HG02970 (cell line): ENCODE measurements around the gene ELFN2.
"Not testable (repeated sequence)": the region's sequence is repeated elsewhere in the genome, so short reads cannot be mapped to it uniquely, and the experiment has no call there.

Source experiments
- ATAC-seq: cut with Tn5 transposase; IDR thresholded peaks from one replicate; pipeline ENCODE4 v1.9.1; 2021; ENCODE audit warnings: mild to moderate bottlenecking, moderate library complexity, moderate number of reproducible peaks; ENCODE audit not compliant: unreplicated experiment, low FRiP score

Gene ELFN2

DNA sequence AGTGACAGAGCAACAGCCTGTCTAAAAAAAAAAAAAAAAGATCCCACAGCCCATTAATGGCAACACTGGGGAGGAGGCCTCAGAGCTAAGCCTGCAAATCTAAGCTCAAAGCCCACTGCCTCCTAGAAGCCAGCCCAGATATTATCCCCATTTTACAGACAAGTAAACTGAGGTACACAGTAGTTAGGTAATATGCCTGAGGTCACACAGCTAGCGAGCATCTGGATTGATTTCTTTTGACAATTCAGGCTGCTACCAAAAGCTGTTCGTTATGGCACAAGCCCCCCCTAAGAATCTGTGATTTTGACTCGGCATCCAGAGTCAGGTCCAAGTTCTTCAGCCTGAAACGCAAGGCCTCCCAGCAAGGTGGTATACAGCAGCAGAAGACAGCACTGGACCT is 13.7 kb downstream of the ELFN2 start:
- ATAC-seq = no peak

GRCh38 chr22:37412495-37413250 is 14.6 kb downstream of the ELFN2 start:
- ATAC-seq = no peak

DNA sequence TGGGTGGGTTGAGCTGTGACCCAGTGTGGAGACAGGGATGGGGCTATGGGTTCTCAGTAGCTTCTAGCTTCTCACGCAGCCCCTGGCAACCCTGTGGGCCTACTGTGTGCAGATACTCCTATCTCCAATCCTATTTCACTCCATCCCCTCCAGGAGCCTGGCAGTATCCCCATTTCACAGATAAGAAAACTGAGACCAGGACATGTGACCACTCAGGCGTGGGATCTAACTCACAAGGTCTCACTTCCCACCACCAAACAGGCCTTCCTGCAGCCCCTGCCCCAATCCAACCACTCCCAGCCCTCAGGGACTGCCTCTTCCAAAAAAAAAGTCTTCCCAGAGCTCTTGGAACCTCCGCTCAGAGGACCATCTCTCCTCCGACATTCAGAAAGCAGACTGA is 15.6 kb downstream of the ELFN2 start:
- no peak for ATAC-seq

DNA sequence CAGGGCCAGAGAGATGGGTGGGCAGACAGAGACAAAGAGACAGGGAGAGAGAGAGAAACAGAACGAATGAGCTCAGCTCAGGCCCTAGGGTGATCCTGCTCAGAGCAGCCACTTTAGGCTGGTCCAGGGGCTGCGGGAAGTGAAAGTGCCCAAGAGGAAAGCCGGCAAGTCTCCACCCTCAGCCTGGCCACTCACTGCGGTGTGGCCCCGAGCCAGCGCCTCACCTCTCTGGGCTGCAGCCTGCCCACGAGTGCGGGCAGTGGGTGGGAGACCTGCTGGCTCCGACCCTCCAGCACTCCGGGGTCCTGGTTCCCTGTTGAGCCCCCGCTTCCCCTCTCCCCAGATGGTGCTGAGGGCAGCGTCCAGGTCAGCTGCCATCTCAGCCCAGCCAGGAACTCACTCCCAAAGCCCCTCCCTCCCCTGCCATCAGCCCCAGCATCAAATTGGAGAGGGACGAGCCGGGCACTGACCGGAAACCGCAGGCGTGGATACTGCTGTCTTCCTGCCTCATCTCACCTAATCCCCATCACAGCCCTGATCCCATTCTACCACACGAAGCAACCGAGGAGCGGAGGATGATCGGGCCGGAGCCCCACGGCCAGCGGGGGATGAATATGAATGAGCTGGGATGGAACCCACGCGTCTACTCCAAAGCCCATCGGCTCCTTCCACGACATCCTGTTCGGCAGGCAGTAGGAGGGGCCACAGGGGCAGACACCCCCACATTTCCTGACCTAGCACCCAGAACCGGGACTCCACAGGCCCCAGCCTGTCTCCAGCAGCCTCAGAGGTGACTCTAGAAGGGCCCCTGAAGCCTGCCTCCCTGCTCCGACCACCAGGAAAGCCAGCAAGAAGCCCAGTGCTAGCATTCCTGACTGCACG is 16.9 kb downstream of the ELFN2 start:
- no peak for ATAC-seq

- no peak for ATAC-seq
Measured at GRCh38 chr22:37409459-37410050, 17.7 kb downstream of the ELFN2 start.

- ATAC-seq = no peak
Measured at GRCh38 chr22:37409031-37409430, 18.2 kb downstream of the ELFN2 start.

- no peak for ATAC-seq
Measured at GRCh38 chr22:37407856-37408255, 19.4 kb downstream of the ELFN2 start.

- no peak for ATAC-seq
Measured at GRCh38 chr22:37406441-37407235, 20.6 kb downstream of the ELFN2 start.

- ATAC-seq = no peak
Measured at GRCh38 chr22:37404091-37404490, 23.2 kb downstream of the ELFN2 start.

- no peak for ATAC-seq
Measured at GRCh38 chr22:37403267-37403960, 23.9 kb downstream of the ELFN2 start.

DNA sequence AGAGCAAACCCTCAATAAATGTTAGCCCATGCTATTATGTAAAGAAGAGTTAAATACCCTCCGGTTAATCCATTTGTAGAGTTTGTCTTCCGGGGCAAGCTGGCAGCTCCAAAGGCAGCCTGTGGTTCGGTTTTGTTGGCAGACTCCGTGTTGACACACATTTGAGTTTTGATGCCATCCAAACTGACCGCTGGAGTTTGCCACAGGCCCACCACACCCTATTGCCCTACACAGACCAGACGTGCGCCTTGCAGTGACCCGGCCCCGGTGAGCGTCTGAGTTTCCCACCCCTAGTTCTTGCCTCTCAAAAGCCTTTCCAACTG is 25.1 kb downstream of the ELFN2 start:
- ATAC-seq = no peak

- no peak for ATAC-seq
Measured at GRCh38 chr22:37401401-37402183, 25.7 kb downstream of the ELFN2 start.

- ATAC-seq = no peak
Measured at GRCh38 chr22:37400719-37401118, 26.6 kb downstream of the ELFN2 start.

GRCh38 chr22:37399457-37399856 is 27.8 kb downstream of the ELFN2 start:
- ATAC-seq = not testable (repeated sequence)

- ATAC-seq = no peak
Measured at GRCh38 chr22:37397226-37397625, 30.1 kb downstream of the ELFN2 start.

GRCh38 chr22:37396488-37397084 is 30.7 kb downstream of the ELFN2 start:
- ATAC-seq = no peak

GRCh38 chr22:37394341-37394740 is 32.9 kb downstream of the ELFN2 start:
- ATAC-seq = no peak

GRCh38 chr22:37393746-37394145 is 33.5 kb downstream of the ELFN2 start:
- no peak for ATAC-seq
